SK-N-SH treated with all-trans-retinoic acid at 6 μM for 48 hours (cell line): ENCODE measurements around the gene GP1BB.

ENCODE experiments used
- ARNTL ChIP-seq: fragments of 450-650 bp; formaldehyde crosslinking; IDR thresholded peaks from 2 replicates; pipeline ENCODE4 v1.5.0; 2020; ENCODE audit warnings: low read depth, mild to moderate bottlenecking, moderate library complexity, borderline replicate concordance
- ESRRG ChIP-seq: fragments of 250-450 bp; sonication (Bioruptor Pico); IDR thresholded peaks from 2 replicates; pipeline ENCODE4 v1.6.1; 2021; ENCODE audit warnings: mild to moderate bottlenecking
- ISL1 ChIP-seq: fragments of 250-450 bp; sonication (Bioruptor Pico); IDR thresholded peaks from 2 replicates; pipeline ENCODE4 v2.1.2; 2022; ENCODE audit warnings: mild to moderate bottlenecking, moderate library complexity
- PATZ1 ChIP-seq: fragments of 250-450 bp; sonication (Bioruptor Pico); IDR thresholded peaks from 2 replicates; pipeline ENCODE4 v1.8.0; 2020; ENCODE audit warnings: mild to moderate bottlenecking, moderate library complexity, borderline replicate concordance
- RARB ChIP-seq: fragments of 250-450 bp; sonication (Bioruptor Pico); IDR thresholded peaks from 2 replicates; pipeline ENCODE4 v1.8.0; 2021; ENCODE audit warnings: mild to moderate bottlenecking, moderate library complexity
- SNAI2 ChIP-seq: fragments of 250-450 bp; sonication (Bioruptor Pico); IDR thresholded peaks from 2 replicates; pipeline ENCODE4 v1.5.0; 2020; ENCODE audit warnings: mild to moderate bottlenecking, moderate library complexity
- ZFP30 ChIP-seq: fragments of 450-650 bp; formaldehyde crosslinking; IDR thresholded peaks from 2 replicates; pipeline ENCODE4 v1.5.0; 2022; ENCODE audit warnings: mild to moderate bottlenecking, moderate library complexity
- TF ChIP-seq, protein P1 (sequence below): fragments of 250-450 bp; sonication (Bioruptor Pico); IDR thresholded peaks from 2 replicates; pipeline ENCODE4 v1.5.1; 2020; ENCODE audit warnings: low read depth, mild to moderate bottlenecking, moderate library complexity
- TF ChIP-seq, protein P2 (sequence below): fragments of 250-450 bp; sonication (Bioruptor Pico); IDR thresholded peaks from 2 replicates; pipeline ENCODE4 v1.8.0; 2021; ENCODE audit warnings: low read depth, mild to moderate bottlenecking, moderate library complexity, borderline replicate concordance

DNA sequence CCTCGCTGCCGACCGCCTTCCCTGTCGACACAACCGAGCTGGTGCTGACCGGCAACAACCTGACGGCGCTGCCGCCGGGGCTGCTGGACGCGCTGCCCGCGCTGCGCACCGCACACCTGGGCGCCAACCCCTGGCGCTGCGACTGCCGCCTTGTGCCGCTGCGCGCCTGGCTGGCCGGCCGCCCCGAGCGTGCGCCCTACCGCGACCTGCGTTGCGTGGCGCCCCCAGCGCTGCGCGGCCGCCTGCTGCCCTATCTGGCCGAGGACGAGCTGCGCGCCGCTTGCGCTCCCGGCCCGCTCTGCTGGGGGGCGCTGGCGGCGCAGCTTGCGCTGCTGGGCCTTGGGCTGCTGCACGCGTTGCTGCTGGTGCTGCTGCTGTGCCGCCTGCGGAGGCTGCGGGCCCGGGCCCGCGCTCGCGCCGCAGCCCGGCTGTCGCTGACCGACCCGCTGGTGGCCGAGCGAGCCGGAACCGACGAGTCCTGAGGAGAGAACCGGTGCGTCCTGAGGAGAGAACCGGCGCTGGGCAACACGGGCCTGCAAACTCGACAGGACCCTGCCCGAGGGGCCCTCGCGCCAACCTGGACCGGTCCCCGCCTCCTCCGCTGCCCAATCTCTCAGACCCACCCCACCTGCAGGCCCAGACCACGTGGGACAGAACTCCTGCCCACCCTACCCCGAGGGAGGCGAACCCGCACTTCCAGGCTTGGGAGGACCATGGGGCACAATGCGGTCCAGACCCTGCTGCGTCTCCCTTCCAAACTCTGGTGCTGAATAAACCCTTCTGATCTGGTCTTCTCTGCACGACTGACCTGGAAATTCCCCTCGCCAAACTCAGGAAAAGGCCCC, 866 bp downstream of the GP1BB start:
- no peak for TF ChIP-seq SNAI2 (CRISPR knock-in tag)
- no peak for TF ChIP-seq PATZ1 (CRISPR knock-in tag)
- TF ChIP-seq ZFP30 = no peak
- TF ChIP-seq, protein P1, sequence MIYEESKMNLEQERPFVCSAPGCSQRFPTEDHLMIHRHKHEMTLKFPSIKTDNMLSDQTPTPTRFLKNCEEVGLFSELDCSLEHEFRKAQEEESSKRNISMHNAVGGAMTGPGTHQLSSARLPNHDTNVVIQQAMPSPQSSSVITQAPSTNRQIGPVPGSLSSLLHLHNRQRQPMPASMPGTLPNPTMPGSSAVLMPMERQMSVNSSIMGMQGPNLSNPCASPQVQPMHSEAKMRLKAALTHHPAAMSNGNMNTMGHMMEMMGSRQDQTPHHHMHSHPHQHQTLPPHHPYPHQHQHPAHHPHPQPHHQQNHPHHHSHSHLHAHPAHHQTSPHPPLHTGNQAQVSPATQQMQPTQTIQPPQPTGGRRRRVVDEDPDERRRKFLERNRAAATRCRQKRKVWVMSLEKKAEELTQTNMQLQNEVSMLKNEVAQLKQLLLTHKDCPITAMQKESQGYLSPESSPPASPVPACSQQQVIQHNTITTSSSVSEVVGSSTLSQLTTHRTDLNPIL = no peak
- no peak for TF ChIP-seq ARNTL (CRISPR knock-in tag)
- TF ChIP-seq, protein P2, sequence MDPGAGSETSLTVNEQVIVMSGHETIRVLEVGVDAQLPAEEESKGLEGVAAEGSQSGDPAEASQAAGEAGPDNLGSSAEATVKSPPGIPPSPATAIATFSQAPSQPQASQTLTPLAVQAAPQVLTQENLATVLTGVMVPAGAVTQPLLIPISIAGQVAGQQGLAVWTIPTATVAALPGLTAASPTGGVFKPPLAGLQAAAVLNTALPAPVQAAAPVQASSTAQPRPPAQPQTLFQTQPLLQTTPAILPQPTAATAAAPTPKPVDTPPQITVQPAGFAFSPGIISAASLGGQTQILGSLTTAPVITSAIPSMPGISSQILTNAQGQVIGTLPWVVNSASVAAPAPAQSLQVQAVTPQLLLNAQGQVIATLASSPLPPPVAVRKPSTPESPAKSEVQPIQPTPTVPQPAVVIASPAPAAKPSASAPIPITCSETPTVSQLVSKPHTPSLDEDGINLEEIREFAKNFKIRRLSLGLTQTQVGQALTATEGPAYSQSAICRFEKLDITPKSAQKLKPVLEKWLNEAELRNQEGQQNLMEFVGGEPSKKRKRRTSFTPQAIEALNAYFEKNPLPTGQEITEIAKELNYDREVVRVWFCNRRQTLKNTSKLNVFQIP (CRISPR knock-in tag) = no peak
- no peak for TF ChIP-seq RARB (CRISPR knock-in tag)
- no peak for TF ChIP-seq ISL1 (CRISPR knock-in tag)
- TF ChIP-seq ESRRG (CRISPR knock-in tag) = no peak
